IMR-90 (cell line): ENCODE results near the gene TTC3. TPM values are rescaled to one million over a fixed set of nuclear protein-coding genes. Genes with fewer than 3 reads are reported as not detected.

Experiments
- ATAC-seq: fragments of 200-7000 bp; cut with Tn5 transposase; 2 replicates; pipeline ENCODE4 v1.9.1; 2020; ENCODE audit warnings: low read depth, mild to moderate bottlenecking, moderate library complexity
- BruUV-seq: library from RNA; stranded (reverse); fragments of 400-500 nt; replicated peaks from 2 replicates; lab custom pipeline; 2021; lab: Mats Ljungman, UMichigan
- CTCF ChIA-PET: fragments of 300-600 bp; formaldehyde crosslinking; extraction: SDS; loops from one replicate; lab custom pipeline; 2021; ENCODE audit warnings: antibody characterized with exemption; lab: Yijun Ruan, JAX
- POLR2A ChIA-PET: fragments of 300-600 bp; sonication (Branson Sonifier 250); formaldehyde crosslinking; loops from one replicate; lab custom pipeline; 2022; ENCODE audit warnings: antibody characterized with exemption; ENCODE audit not compliant: unreplicated experiment; lab: Charles Lee
- DNase-seq: peaks from one replicate; pipeline ENCODE4 v3.0.0; 2013
- H2AFZ ChIP-seq: replicated peaks from 2 replicates; pipeline ENCODE3; 2013; ENCODE audit warnings: low read length, mild to moderate bottlenecking; ENCODE audit not compliant: poor library complexity
- H2AK5ac ChIP-seq: 2 replicates; pipeline ENCODE4 v1.6.1; 2013; ENCODE audit warnings: low read depth, low read length, inconsistent platforms
- H2AK9ac ChIP-seq: replicated peaks from 2 replicates; pipeline ENCODE3; 2013; ENCODE audit warnings: mild to moderate bottlenecking, low read depth, low read length, moderate library complexity; ENCODE audit not compliant: poor library complexity
- H2BK120ac ChIP-seq: 2 replicates; pipeline ENCODE4 v1.6.1; 2013; ENCODE audit warnings: low read depth, low read length, inconsistent platforms
- H2BK15ac ChIP-seq: 3 replicates; pipeline ENCODE4 v1.6.1; 2013; ENCODE audit warnings: low read depth, low read length, inconsistent platforms
- H2BK20ac ChIP-seq: 2 replicates; pipeline ENCODE4 v1.6.1; 2013; ENCODE audit warnings: low read depth, mild to moderate bottlenecking, inconsistent platforms, low read length, moderate library complexity
- H2BK5ac ChIP-seq: 2 replicates; pipeline ENCODE4 v1.6.1; 2013; ENCODE audit warnings: mild to moderate bottlenecking, low read depth, low read length, inconsistent platforms; ENCODE audit not compliant: poor library complexity, severe bottlenecking
- H3K14ac ChIP-seq: replicated peaks from 2 replicates; pipeline ENCODE4 v1.6.1; 2013; ENCODE audit warnings: low read depth, low read length, inconsistent platforms
- H3K18ac ChIP-seq: 2 replicates; pipeline ENCODE4 v1.6.1; 2013; ENCODE audit warnings: low read depth, low read length, control low read depth
- H3K23ac ChIP-seq: 2 replicates; pipeline ENCODE4 v1.6.1; 2013; ENCODE audit warnings: low read depth, low read length, inconsistent platforms
- H3K27ac ChIP-seq: 2 replicates; pipeline ENCODE4 v1.5.1; 2013; ENCODE audit warnings: mild to moderate bottlenecking, control low read depth, low read length; ENCODE audit not compliant: insufficient read depth
- H3K27me3 ChIP-seq: 2 replicates; pipeline ENCODE4 v1.6.1; 2013; ENCODE audit warnings: low read length; ENCODE audit not compliant: control insufficient read depth, insufficient read depth
- H3K36me3 ChIP-seq: 2 replicates; pipeline ENCODE4 v1.6.1; 2013; ENCODE audit warnings: low read length, mixed read lengths; ENCODE audit not compliant: control insufficient read depth, insufficient read depth
- H3K4ac ChIP-seq: 2 replicates; pipeline ENCODE4 v1.6.1; 2013; ENCODE audit warnings: low read depth, low read length, inconsistent platforms
- H3K4me1 ChIP-seq: 2 replicates; pipeline ENCODE4 v1.6.1; 2013; ENCODE audit warnings: low read length, mixed read lengths; ENCODE audit not compliant: control insufficient read depth, insufficient read depth
- H3K4me2 ChIP-seq: 2 replicates; pipeline ENCODE4 v1.6.1; 2013; ENCODE audit warnings: low read depth, mild to moderate bottlenecking, control low read depth, low read length, moderate library complexity
- H3K4me3 ChIP-seq: 2 replicates; pipeline ENCODE4 v1.5.1; 2013; ENCODE audit warnings: low read depth, mild to moderate bottlenecking, control low read depth, low read length, moderate library complexity; ENCODE audit not compliant: insufficient read depth
- H3K56ac ChIP-seq: 2 replicates; pipeline ENCODE4 v1.6.1; 2013; ENCODE audit warnings: low read length, inconsistent platforms; ENCODE audit not compliant: insufficient read depth; ENCODE audit errors: extremely low read depth
- H3K79me1 ChIP-seq, 2 experiments: 2 replicates each; pipeline ENCODE4 v1.6.1; 2013; ENCODE audit warnings: low read length in 2 of 2, inconsistent platforms in 1 of 2, low read depth in 1 of 2
- H3K9ac ChIP-seq: 2 replicates; pipeline ENCODE4 v1.6.1; 2013; ENCODE audit warnings: low read depth, low read length, control low read depth
- H3K9me1 ChIP-seq: 2 replicates; pipeline ENCODE4 v1.6.1; 2013; ENCODE audit warnings: low read length, inconsistent platforms; ENCODE audit not compliant: insufficient read depth
- H3K9me3 ChIP-seq: 2 replicates; pipeline ENCODE4 v1.6.1; 2013; ENCODE audit warnings: low read length; ENCODE audit not compliant: control insufficient read depth, insufficient read depth
- H4K20me1 ChIP-seq: 2 replicates; pipeline ENCODE4 v1.6.1; 2013; ENCODE audit warnings: low read length, inconsistent platforms; ENCODE audit not compliant: insufficient read depth
- H4K5ac ChIP-seq: 2 replicates; pipeline ENCODE4 v1.6.1; 2013; ENCODE audit warnings: mild to moderate bottlenecking, low read depth, low read length, control low read depth
- H4K8ac ChIP-seq, 2 experiments: 2 replicates each; pipeline ENCODE4 v1.6.1; 2013; ENCODE audit warnings: low read depth in 2 of 2, low read length in 2 of 2, control low read depth in 1 of 2, inconsistent platforms in 1 of 2
- H4K91ac ChIP-seq: 2 replicates; pipeline ENCODE4 v1.6.1; 2013; ENCODE audit warnings: low read depth, low read length, inconsistent platforms; ENCODE audit not compliant: insufficient read depth
- BHLHE40 ChIP-seq: fragments of 150-350 bp; IDR thresholded peaks from 2 replicates; pipeline ENCODE4 v1.6.1; 2016; ENCODE audit warnings: mild to moderate bottlenecking, low read depth, low read length
- CEBPB ChIP-seq: IDR thresholded peaks from 2 replicates; pipeline ENCODE4 v1.6.1; 2012; ENCODE audit warnings: low read depth, low read length, improper control_type of control experiment
- CHD1 ChIP-seq: IDR thresholded peaks from 2 replicates; pipeline ENCODE4 v1.6.1; 2012; ENCODE audit warnings: low read depth, low read length, improper control_type of control experiment
- CTCF ChIP-seq: conservative IDR thresholded peaks from 2 replicates; pipeline ENCODE4 v1.5.1; 2012; ENCODE audit warnings: mild to moderate bottlenecking, low read depth, low read length, improper control_type of control experiment
- ELK1 ChIP-seq: fragments of 150-350 bp; IDR thresholded peaks from 2 replicates; pipeline ENCODE4 v1.6.1; 2016; ENCODE audit warnings: low read depth, mild to moderate bottlenecking, low read length, moderate library complexity, borderline replicate concordance
- FOS ChIP-seq: fragments of 150-350 bp; IDR thresholded peaks from 2 replicates; pipeline ENCODE4 v1.6.1; 2016; ENCODE audit warnings: low read depth, low read length
- MAFK ChIP-seq: IDR thresholded peaks from 2 replicates; pipeline ENCODE4 v1.6.1; 2012; ENCODE audit warnings: low read depth, low read length, improper control_type of control experiment
- MAZ ChIP-seq: IDR thresholded peaks from 2 replicates; pipeline ENCODE4 v1.6.1; 2012; ENCODE audit warnings: low read depth, mild to moderate bottlenecking, low read length, improper control_type of control experiment, moderate library complexity, borderline replicate concordance
- MXI1 ChIP-seq: IDR thresholded peaks from 2 replicates; pipeline ENCODE4 v1.6.1; 2012; ENCODE audit warnings: low read depth, mild to moderate bottlenecking, low read length, moderate library complexity, borderline replicate concordance
- NFE2L2 ChIP-seq: fragments of 150-350 bp; IDR thresholded peaks from 2 replicates; pipeline ENCODE4 v1.6.1; 2016; ENCODE audit warnings: low read depth, mild to moderate bottlenecking, low read length
- POLR2A ChIP-seq: IDR thresholded peaks from 2 replicates; pipeline ENCODE4 v1.6.1; 2012; ENCODE audit warnings: mild to moderate bottlenecking, low read depth, low read length
- RAD21 ChIP-seq: IDR thresholded peaks from 2 replicates; pipeline ENCODE4 v1.6.1; 2012; ENCODE audit warnings: low read length, improper control_type of control experiment
- RCOR1 ChIP-seq: IDR thresholded peaks from 2 replicates; pipeline ENCODE4 v1.6.1; 2012; ENCODE audit warnings: mild to moderate bottlenecking, low read length, improper control_type of control experiment; ENCODE audit not compliant: insufficient replicate concordance
- SMC3 ChIP-seq: fragments of 150-350 bp; IDR thresholded peaks from 2 replicates; pipeline ENCODE4 v1.6.1; 2016; ENCODE audit warnings: low read depth, mild to moderate bottlenecking, antibody characterized with exemption, low read length, moderate library complexity
- WGBS, 2 experiments: methylation state at CpG; one replicate each; pipeline versions ENCODE4 v1.1.5 to v1.1.7; 2013; ENCODE audit warnings: missing lambda C conversion rate in 2 of 2; ENCODE audit not compliant: insufficient read length in 1 of 2; ENCODE audit errors: extremely low coverage in 2 of 2; 5-methylcytosine and 5-hydroxymethylcytosine counted together
- dilution Hi-C: fragments of 300-500 bp; cut with HindIII; formaldehyde crosslinking; loops from one replicate; pipeline ENCODE4 v1.14.3; 2018; ENCODE audit warnings: low sequenced_read_pairs; ENCODE audit not compliant: unreplicated experiment
- in situ Hi-C: fragments of 300-500 bp; cut with MboI; formaldehyde crosslinking; loops from 3 replicates; pipeline ENCODE4 v1.14.3; 2019; ENCODE audit warnings: low sequenced_read_pairs, inconsistent platforms, mixed read lengths
- intact Hi-C: fragments of 100-400 bp; cut with micrococcal nuclease; formaldehyde crosslinking; loops from 2 replicates; pipeline ENCODE4 v1.10.0; 2022
- polyA plus RNA-seq, 3 experiments: library from polyadenylated mRNA; depleted of rRNA; stranded (reverse); fragments of >200 nt; gene quantifications; 2 replicates each; pipeline ENCODE4 v1.2.3, GENCODE V29; 2012; ENCODE audit warnings: low replicate concordance in 1 of 3
- total RNA-seq: library from RNA; depleted of rRNA; stranded (reverse); fragments of >200 nt; gene quantifications from 2 replicates; pipeline ENCODE4 v1.2.3, GENCODE V29; 2012
- TF ChIP-seq, protein P1 (sequence below): fragments of 150-350 bp; IDR thresholded peaks from 2 replicates; pipeline ENCODE4 v1.6.1; 2017; ENCODE audit warnings: mild to moderate bottlenecking, antibody characterized with exemption, low read length, low read depth

The TTC3 gene
- total and polyA plus RNA-seq, 2 of the 4 experiments (the other 2 are of a cell fraction), result 96.7 to 293 TPM

- H2BK15ac ChIP-seq, result no peak overlapping the region
- no peak overlapping the region for H3K23ac ChIP-seq
- H2BK120ac ChIP-seq, result no peak overlapping the region
- H2BK20ac ChIP-seq, result no peak overlapping the region
- no peak overlapping the region for H2AK5ac ChIP-seq
- H3K9me1 ChIP-seq, result no peaks in the 10 kb centered on the region; the same call in 1 of the 2 replicates
- H3K36me3 ChIP-seq, result peaks cover 43% of the 10 kb centered on the region
- POLR2A ChIA-PET, result no interaction called here
- no peak overlapping the region for H3K4me2 ChIP-seq
- H3K18ac ChIP-seq, result no peak overlapping the region
- ATAC-seq, result no peak
- dilution Hi-C loops, result no loop called here
- H3K14ac ChIP-seq, result no peak overlapping the region
- no peak overlapping the region; the same call in 1 of the 2 replicates for H3K27ac ChIP-seq
- H4K91ac ChIP-seq, result no peak overlapping the region
- CTCF ChIA-PET, result no interaction called here
- H3K56ac ChIP-seq, result no peak overlapping the region
- H3K27me3 ChIP-seq, result no peaks in the 10 kb centered on the region
- H2AFZ ChIP-seq, result no peak overlapping the region
- DNase-seq, result no peak
- no peak overlapping the region for H4K8ac ChIP-seq
- WGBS, 2 experiments, result no CpG with 5 or more reads among the region's 4 CpGs
- H3K9ac ChIP-seq, result no peak overlapping the region
- intact Hi-C loops, result loop anchor here (1.0 kb wide), 1 partner anchor 30 kb away; no protein-coding TSS in a partner anchor
- no peaks in the 10 kb centered on the region for H4K20me1 ChIP-seq
- H2BK5ac ChIP-seq, result no peak overlapping the region
- in situ Hi-C loops, result no loop called here
- TF ChIP-seq ELK1 (no peak), CTCF (no peak), BHLHE40 (no peak), MAFK (no peak), POLR2A (no peak), CHD1 (no peak), MAZ (no peak), MXI1 (no peak), SMC3 (no peak), FOS (no peak), RCOR1 (no peak), CEBPB (no peak), NFE2L2 (no peak), RAD21 (no peak)
- TF ChIP-seq, protein P1, sequence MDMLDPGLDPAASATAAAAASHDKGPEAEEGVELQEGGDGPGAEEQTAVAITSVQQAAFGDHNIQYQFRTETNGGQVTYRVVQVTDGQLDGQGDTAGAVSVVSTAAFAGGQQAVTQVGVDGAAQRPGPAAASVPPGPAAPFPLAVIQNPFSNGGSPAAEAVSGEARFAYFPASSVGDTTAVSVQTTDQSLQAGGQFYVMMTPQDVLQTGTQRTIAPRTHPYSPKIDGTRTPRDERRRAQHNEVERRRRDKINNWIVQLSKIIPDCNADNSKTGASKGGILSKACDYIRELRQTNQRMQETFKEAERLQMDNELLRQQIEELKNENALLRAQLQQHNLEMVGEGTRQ, result no peak
- no TSS peak for BruUV-seq
- H2AK9ac ChIP-seq, result no peak overlapping the region
- H3K4me3 ChIP-seq, result no peak overlapping the region
- peaks cover 4 to 8% of the 10 kb centered on the region in 2 experiments for H3K79me1 ChIP-seq
- no peak overlapping the region for H4K5ac ChIP-seq
- H3K4ac ChIP-seq, result no peak overlapping the region
- H3K9me3 ChIP-seq, result no peaks in the 10 kb centered on the region
- H3K4me1 ChIP-seq, result no peaks in the 10 kb centered on the region; the same call in 1 of the 2 replicates
Observed at GRCh38 chr21:37165586-37165985, 92.5 kb downstream of the TTC3 start.
